AG04449 (cell line): ENCODE data around the gene TMEM43.

ENCODE experiments used
- CTCF ChIA-PET: fragments of 350-600 bp; formaldehyde crosslinking; extraction: SDS; loops from one replicate; lab custom pipeline; 2021; ENCODE audit warnings: antibody characterized with exemption; lab: Yijun Ruan, JAX
- POLR2A ChIA-PET: fragments of 400-600, 350-600 bp; formaldehyde crosslinking; extraction: SDS; loops from one replicate; lab custom pipeline; 2020; ENCODE audit warnings: antibody characterized with exemption, inconsistent platforms; lab: Yijun Ruan, JAX
- DNase-seq: peaks from one replicate; pipeline ENCODE4 v3.0.0-alpha.2; 2010; ENCODE audit warnings: low read depth, low spot score
- H3K4me3 ChIP-seq: 2 replicates; pipeline ENCODE4 v1.5.1; 2011; ENCODE audit warnings: low read depth, mild to moderate bottlenecking, control low read depth, low read length
- CTCF ChIP-seq: IDR thresholded peaks from one replicate; pipeline ENCODE4 v1.5.1; 2011; ENCODE audit warnings: mild to moderate bottlenecking, moderate library complexity, low read length, control low read depth, inconsistent platforms; ENCODE audit not compliant: insufficient read depth; ENCODE audit errors: missing control alignments

TMEM43 gene

GRCh38 chr3:14153663-14154062 lies 28.8 kb downstream of the TMEM43 start:
- H3K4me3 ChIP-seq: no peak overlapping the region
- no peak for DNase-seq
- TF ChIP-seq CTCF: no peak
- ChIA-PET CTCF (interaction anchor here (1.2 kb wide), 2 partner anchors 8 to 496 kb away, joined by 4 to 5 read pairs; no protein-coding TSS in a partner anchor), POLR2A (no interaction called here)

- CTCF ChIA-PET: interaction anchor here (1.7 kb wide), 1 partner anchor 12 kb away, joined by 5 read pairs; no protein-coding TSS in a partner anchor
- POLR2A ChIA-PET: no interaction called here
- no peak for TF ChIP-seq CTCF
- no peak for DNase-seq
- H3K4me3 ChIP-seq: no peak overlapping the region
Measured at GRCh38 chr3:14154276-14154675, 29.4 kb downstream of the TMEM43 start.

- CTCF ChIA-PET: interaction anchor here (1.0 to 1.7 kb wide), 2 partner anchors 9 to 11 kb away, joined by 3 to 5 read pairs; no protein-coding TSS in a partner anchor
- H3K4me3 ChIP-seq: no peak overlapping the region
- no peak for TF ChIP-seq CTCF
- DNase-seq: no peak
- POLR2A ChIA-PET: no interaction called here
Measured at GRCh38 chr3:14154895-14155440, 30.1 kb downstream of the TMEM43 start.

GRCh38 chr3:14156201-14156600 lies 31.3 kb downstream of the TMEM43 start:
- H3K4me3 ChIP-seq: no peak overlapping the region
- TF ChIP-seq CTCF: no peak
- POLR2A ChIA-PET: no interaction called here
- CTCF ChIA-PET: interaction anchor here (1.0 to 1.7 kb wide), 2 partner anchors 9 to 10 kb away, joined by 3 to 5 read pairs; no protein-coding TSS in a partner anchor
- DNase-seq: no peak

- TF ChIP-seq CTCF: no peak
- ChIA-PET POLR2A (no interaction called here), CTCF (interaction anchor here (1.0 to 1.6 kb wide), 3 partner anchors 10 to 311 kb away, joined by 3 to 4 read pairs (median 3); no protein-coding TSS in a partner anchor)
- no peak for DNase-seq
- no peak overlapping the region for H3K4me3 ChIP-seq
Measured at GRCh38 chr3:14156843-14157561, 32.1 kb downstream of the TMEM43 start.

DNA sequence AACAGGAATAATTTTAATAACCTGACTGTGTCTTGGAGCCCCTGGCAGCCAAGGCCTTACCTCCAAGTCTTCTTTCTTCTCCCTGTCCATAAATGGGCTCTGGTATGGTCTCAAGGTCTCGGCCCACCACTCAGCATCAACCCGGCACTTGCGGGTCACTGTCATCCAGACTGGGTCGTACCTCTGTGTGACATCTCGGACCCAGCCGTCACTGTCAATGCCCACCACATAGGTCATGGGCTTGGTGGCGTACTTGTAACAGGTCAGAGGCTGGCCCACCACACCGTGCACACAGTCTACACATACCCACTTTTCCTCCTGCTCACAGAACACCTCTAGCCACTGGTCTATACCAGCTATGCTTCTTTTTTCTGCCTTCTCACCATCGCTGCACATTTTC lies 33.1 kb downstream of the TMEM43 start:
- POLR2A ChIA-PET: no interaction called here
- TF ChIP-seq CTCF: no peak
- CTCF ChIA-PET: interaction anchor here (1.6 kb wide), 1 partner anchor 13 kb away, joined by 4 read pairs; no protein-coding TSS in a partner anchor

More for the DNA sequence above, 33.1 kb downstream of the TMEM43 start:
- no peak for DNase-seq
- no peak overlapping the region for H3K4me3 ChIP-seq
